GM21786 (cell line): Measurements from ENCODE around the gene ARHGEF16.

Source experiments
- ATAC-seq: cut with Tn5 transposase; IDR thresholded peaks from one replicate; pipeline ENCODE4 v1.9.1; 2021; ENCODE audit not compliant: unreplicated experiment

Gene ARHGEF16

DNA sequence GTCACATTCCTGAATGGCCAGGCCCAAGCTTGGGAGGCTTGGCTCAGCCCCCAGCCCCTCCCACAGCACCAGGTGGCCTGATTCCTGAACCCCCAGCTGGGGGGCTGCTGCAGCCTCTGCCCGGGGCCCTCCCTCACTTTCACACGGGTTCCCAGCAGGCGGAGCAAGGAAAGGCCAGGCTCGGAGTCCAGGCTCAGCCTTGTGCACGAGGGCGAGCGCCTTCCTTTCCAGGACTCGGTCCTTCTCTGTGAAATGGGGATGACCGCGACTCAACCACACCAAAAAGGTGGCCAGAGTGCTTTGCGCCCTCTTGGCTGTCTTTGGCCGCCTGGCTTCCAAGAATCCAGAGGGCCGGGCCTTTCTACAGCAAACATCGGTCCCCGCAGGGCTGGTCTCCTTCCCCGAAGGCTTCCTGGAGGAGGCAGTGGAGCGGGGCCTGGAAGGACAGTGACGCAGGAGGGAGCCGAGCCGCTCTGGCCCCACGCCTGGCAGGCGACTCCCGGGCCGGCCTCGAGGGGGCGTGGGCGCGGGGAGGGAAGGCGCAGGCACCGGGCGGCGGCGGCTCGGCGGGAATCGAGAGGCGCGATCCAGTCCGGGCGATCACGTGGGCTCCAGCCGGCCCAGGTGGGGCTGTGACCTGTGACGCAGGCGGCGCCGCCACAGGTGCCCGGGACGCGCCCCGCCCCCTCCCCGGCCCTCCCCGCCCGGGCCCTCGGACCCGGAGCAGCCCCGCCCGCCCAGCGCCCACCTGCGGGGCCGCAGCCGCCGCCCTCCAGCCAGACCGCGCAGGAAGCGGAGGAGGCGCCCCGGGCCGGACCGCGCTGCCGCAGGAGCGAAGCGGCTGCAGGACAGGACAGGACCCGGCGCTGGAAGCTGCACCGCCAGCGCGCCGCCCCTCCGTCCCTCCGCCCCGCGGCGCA lies at the start of gene ARHGEF16:
TSS of gene ARHGEF16 (plus strand) at position 775 of the 920 bp plus-strand sequence. CDS start 8,420 bp downstream, outside the sequence.
- ATAC-seq = no peak

DNA sequence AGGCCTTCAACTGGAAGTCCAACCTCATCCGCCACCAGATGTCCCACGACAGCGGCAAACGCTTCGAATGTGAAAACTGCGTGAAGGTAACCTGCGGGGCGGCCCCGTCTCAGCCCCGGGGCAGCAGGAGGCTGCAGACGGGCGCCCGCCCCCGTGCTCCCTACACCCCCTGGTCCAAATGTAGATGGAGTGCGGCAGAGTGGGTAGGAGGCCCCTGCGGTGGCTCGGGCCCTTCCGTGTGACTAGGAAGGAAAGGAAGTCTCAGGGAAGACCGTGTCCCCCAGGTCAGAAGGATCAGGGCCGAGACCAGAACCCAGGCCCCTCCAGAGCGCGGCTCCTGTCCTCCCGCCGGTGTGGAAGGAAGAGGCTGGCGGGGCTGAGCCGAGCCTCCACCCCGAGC lies 49.7 kb upstream of the ARHGEF16 start:
- ATAC-seq = no peak

DNA sequence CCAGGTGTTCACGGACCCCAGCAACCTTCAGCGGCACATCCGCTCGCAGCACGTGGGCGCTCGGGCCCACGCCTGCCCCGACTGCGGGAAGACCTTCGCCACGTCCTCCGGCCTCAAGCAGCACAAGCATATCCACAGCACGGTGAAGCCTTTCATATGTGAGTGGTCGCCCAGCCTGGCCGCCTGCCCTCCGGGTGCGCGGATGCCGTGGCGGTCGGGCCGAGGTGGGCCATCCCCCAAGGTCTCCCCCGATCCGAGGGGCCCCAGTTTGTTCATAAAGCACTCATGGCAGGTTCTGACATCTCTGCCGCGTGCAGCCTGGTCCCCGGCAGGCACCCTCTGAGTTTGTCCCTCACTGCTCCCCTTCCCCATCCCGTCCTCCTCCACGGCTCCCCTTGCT lies 49.0 kb upstream of the ARHGEF16 start:
- ATAC-seq = no peak

DNA sequence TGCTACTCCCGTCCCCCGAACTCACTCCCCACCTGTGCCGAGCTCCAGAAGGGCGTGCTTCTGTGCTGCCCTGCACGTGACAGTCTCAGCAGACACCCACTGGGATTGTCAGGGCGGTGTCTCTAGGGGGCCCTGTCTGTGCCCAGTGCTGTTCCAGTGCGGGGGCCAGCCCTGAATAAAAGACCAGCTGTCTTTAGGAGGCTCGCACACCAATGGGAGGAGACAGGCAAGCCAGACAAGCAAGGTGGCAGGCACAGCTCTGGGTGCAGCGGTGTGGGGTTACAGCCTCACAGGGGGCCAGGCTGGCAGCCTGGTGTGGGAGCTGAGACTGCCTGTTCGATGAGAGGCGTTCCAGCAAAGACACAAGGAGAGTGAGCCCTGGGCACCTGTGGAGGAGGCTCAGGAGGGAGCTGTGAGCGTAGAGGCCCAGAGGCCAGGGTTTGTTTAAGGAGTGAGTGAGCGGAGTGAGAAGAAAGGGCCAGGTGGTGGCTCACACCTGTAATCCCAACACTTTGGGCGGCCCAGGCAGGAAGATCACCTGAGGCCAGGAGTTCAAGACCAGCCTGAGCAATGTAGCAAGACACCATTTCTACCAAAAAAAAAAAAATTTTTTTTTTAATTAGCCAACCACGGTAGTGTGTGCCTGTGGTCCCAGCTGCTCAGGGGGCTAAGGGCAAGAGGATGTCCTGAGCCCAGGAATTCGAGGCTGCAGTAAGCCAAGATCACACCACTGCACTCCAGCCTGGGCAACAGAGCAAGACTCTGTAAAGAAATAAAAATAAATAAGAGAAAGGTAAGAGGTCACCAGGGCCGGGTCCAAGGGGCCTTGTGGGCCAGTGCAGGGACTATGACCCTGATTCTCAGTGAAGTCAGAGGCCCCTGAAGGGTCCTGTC lies 48.2 kb upstream of the ARHGEF16 start:
- ATAC-seq = no peak

DNA sequence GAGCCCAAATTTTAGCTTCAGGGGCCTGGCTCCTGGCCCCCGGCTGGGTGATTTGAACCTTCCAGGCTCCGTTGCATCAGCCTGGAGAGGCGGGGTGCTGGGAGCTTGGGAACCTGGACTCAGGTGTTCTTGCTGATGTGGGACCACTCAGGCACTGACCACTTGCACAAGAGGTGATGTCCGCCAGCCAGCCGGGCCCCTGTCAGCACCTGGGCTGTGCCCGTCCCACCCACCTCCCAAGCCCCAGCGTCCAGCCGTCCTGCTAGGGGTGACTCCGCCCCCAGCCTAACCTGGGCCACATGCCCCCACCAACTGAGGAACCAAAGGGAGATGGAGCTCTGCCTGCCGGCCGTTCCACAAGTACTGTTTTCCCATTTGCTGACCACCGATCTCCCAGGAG lies 47.4 kb upstream of the ARHGEF16 start:
- ATAC-seq = no peak

DNA sequence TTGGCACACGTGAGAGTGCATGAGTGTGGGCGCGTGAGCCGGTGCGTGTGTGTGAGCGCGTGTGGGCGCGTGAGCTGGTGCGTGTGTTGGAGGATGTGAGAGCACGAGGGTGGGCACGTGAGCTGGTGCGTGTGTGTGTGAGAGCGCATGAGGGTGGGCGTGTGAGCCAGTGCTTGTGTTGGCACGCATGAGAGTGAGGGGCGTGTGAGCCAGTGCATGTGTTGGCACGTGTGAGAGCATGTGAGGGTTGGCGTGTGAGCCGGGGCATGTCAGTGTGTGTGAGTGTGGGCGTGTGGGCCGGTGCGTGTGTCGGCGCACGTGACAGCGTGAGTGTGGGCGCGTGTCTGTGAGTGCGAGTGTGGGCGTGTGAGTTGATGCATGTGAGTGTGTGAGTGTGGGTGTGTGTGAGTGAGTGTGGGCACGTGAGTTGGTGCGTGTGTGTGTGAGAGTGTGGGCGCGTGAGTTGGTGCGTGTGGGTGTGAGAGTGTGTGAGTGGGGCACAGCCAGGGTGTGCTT lies 45.7 kb upstream of the ARHGEF16 start:
- ATAC-seq = no peak

DNA sequence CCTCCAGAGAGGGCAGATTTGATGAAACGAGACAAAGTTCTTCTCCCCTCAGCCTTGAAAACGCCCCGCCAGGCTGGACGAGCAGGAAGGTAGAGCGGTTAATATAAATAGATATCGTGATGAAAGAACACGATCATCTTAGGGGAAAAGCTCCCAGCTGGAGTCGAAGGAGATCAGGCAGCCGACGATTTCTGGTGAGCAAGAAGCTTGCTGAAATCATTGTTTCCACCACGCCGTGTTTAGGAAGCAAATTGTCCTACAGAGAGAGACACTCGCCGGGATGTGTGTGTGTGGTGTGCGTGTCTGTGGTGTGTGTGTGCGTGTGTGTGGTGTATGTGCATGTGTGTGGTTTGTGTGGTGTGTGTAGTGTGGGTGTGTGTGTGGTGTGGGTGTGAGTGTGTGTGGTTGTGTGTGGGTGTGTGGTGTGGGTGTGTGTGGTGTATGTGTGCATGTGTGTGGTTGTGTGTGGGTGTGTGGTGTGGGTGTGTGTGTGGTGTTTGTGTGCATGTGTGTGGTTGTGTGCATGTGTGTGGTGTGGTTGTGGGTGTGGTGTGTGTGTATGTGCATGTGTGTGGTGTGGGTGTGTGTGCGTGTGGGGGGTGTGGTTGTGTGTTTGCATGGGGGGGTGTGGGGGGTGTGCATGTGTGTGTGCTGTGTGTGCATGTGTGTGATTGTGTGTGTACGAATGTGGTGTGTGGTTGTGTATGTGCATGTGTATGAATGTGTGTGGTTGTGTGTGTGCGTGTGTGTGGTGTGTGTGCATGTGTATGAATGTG lies 44.9 kb upstream of the ARHGEF16 start:
- ATAC-seq = no peak

DNA sequence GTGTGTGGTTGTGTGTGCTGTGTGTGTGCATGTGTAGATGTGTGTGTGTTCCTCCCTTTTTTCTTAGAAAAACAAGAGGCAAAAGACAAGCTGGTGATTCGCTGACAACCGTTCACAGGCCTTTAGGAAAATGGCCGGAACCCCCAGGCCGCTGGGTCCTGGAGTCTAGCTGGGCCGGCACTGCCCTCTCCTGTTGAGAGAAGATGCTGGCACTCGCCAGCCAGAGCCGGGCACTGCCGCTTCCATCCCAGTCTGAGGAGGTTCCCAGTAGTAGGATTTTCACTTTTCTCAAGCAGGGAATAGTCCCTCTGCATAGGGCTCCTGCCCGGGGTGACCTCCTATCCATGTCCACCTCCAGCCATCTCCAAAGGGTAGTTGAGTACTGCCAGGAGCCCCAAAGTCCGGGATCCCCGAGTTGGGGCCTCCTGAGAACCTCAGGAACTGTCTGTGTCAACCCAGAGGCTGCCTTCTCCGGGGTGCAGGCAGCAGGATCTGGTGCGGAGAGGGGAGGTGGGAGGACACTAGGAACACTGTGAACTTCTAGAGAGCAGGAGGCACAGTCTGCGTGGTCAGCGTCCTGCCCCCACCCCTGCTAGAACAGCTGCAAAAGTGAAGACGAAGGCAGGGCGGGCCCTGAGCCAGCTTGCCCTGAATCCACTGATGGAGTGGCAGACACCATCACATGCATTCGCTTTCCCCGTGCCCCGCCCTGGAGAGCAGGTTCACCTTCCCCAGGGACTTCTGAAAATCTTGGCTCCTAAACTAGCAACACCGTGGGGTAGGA lies 44.1 kb upstream of the ARHGEF16 start:
- ATAC-seq = no peak

DNA sequence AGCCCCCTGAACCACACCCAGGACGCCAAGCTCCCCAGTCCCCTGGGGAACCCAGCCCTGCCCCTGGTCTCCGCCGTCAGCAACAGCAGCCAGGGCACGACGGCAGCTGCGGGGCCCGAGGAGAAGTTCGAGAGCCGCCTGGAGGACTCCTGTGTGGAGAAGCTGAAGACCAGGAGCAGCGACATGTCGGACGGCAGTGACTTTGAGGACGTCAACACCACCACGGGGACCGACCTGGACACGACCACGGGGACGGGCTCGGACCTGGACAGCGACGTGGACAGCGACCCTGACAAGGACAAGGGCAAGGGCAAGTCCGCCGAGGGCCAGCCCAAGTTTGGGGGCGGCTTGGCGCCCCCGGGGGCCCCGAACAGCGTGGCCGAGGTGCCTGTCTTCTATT lies 42.7 kb upstream of the ARHGEF16 start:
- ATAC-seq = no peak

DNA sequence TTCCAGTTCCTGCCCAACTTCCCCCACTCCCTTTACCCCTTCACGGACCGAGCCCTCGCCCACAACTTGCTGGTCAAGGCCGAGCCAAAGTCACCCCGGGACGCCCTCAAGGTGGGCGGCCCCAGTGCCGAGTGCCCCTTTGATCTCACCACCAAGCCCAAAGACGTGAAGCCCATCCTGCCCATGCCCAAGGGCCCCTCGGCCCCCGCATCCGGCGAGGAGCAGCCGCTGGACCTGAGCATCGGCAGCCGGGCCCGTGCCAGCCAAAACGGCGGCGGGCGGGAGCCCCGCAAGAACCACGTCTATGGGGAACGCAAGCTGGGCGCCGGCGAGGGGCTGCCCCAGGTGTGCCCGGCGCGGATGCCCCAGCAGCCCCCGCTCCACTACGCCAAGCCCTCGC lies 42.1 kb upstream of the ARHGEF16 start:
- ATAC-seq = no peak

DNA sequence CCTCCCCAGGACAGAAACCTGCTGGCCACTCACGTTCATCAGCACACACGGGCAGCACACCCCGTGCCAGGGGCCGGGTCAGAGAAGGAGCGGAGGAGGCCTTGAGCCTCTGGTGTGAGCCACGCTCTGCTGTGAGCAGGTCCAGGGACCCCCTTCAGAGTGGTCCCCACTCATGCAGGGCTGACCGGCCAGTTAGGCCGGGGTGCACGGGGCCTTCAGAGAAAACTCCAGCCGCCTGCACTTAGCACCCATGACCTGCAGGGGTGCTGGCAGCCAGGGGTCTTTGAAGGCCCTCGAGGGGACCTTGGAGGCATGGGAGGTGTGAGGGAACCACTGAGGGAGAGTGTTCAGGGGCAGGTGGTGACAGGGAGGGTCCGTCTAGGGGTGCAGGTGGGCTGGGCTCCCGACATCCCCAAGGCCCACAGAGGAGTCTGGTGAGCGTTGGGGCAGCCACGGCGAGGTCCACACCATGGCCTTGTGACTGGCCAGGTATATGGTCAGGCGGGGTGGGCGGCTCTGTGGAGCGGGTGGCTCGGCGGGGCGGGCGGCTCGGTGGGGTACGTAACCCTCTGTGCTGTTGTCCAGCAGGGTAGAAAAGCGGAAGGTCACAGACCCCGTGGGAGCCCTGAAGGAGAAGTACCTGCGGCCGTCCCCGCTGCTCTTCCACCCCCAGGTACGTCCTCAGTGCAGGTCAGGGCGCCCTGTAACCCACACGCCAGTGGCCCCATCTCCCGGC lies 40.3 kb upstream of the ARHGEF16 start:
- no peak for ATAC-seq

DNA sequence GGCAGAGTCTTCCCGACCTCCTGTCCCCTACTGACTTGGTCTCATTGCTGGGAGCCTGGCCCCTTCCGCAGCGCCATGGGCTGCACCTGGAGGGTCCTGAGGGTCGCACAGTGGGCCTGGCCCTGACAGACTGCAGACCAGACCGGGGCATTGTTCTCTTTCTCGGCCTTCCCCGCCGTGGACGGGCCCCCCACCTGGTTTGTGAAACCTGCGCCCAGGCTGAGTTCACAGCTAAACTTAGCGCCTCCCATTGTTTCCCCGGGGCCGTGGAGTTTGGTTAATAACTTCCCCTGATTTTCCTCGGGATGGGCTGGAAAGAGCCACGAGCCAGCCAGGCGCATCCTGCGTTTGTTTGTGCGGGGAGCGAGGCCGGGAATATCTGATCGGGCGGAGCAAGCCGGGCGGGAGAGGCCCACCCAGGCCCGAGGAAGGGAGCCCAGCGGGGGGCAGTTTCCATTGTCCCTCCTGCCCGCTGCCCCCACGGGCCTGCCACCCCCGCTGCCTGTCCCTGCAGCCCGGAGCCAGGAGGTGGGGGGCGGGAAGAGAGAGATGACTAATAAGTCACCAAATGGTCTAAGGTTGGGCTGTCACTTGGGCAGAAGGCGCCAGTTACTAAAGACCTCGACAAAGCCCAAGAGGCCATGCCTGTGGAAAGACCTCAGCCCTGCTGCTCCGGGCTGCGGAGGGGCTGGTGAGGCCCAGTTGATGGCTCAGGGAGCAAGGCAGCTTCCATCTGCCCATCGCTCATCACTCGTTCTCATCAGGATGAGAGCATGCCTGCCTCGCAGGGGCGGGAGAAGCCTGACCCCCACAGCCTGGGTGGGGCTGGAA lies 39.0 kb upstream of the ARHGEF16 start:
- no peak for ATAC-seq

DNA sequence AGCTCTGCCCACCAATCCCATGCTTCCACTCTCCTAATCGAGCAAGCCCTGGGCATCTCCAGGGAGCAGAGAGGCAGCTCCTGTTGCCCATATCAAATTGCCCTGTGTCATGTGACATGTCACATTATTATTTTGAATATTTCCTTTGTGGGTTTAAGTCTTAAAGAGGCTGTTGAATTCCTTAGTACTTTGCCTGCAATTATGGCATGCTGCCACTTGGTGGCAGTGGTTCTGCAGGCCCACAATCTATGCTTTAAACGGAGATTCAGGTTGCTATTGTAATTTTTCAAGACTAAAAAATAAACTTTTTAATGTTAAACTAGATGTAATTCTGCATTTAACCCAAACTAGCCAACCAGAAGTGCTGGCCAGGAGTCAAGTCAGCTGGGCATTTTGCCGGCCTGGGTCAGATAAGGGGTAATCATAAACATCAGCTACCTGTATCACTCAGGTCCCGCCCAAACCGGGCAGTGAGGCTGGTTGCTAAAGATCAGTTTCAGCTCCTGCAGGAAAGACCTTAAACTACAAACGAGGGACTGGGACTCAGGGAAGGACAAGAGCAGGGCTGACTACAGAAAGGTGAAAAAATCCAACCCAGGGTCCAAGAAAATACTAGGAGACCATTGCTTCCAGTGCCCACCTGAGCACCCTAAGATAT lies 37.3 kb upstream of the ARHGEF16 start:
- ATAC-seq = no peak

DNA sequence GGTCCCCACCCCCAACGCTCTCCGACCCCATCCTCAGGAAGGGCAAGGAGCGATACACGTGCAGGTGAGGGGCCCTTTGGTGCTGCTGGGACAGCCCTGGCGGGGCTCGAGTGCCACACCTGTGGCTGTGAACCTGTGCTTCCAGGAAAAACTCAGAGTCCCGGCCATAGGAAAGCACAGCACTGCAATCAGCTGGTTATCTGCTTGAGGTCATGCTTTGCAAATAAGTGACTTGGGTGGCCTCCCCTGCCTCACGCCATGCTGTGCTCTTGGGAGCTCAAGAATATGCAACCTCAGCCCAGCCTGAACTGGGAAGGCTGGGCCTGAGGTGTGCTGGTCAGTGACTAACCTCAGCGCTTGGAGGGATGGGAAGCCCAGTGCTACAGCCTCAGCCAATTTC lies 36.5 kb upstream of the ARHGEF16 start:
- no peak for ATAC-seq

DNA sequence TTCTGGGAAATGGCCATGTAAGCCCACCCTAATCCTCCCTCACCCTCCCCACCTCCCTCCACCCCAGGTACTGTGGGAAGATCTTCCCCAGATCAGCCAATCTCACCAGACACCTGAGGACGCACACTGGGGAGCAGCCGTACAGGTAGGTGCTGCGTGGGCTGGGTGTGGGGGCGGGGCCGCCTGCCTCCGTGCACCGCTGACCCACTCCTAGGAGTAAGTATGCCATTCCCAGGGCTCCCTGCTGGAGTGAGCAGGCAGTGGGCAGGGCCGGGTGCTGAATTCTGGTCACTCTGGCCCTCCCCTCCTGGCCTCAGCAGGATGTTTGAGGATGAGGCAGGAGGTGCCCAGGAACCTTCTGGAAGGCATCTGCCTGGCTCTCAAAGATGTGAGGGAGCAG lies 35.9 kb upstream of the ARHGEF16 start:
- ATAC-seq = no peak

DNA sequence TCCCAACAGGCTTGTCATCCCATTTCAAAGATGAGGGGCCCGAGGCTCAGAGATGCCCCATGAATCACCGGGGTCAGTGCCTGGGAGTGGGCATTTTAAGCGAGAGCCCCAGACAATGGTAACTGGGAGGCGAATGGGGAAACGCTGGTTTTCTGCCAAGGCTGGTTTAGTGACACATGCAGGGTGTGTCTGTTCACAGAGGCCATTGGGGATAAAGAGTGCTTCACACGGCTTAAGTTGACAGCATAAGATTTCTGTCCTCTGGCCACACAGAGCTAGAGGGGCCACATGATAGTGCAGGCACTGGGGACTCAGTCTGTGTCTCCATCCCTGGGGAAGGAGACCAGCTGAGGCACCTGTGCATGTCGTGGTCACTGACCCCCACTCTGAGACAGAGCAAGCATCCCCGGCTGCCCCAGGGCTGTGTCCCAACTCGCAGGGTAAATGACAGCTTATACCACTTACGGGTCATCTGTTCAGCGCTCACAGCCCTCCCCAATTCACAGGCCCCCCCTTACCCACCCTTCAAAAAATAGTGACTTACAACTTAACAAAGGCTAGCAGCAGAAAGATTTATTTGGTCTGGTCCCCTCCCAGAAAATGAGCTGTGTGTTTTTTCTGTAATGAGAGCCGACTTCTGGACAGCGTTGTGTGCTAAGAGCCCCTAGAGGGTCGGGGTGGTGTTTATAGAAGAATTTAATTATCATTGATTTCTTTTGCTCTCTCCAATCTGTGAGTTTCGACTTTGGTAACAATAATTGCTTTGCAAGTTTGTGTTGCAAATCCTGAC lies 34.9 kb upstream of the ARHGEF16 start:
- no peak for ATAC-seq

DNA sequence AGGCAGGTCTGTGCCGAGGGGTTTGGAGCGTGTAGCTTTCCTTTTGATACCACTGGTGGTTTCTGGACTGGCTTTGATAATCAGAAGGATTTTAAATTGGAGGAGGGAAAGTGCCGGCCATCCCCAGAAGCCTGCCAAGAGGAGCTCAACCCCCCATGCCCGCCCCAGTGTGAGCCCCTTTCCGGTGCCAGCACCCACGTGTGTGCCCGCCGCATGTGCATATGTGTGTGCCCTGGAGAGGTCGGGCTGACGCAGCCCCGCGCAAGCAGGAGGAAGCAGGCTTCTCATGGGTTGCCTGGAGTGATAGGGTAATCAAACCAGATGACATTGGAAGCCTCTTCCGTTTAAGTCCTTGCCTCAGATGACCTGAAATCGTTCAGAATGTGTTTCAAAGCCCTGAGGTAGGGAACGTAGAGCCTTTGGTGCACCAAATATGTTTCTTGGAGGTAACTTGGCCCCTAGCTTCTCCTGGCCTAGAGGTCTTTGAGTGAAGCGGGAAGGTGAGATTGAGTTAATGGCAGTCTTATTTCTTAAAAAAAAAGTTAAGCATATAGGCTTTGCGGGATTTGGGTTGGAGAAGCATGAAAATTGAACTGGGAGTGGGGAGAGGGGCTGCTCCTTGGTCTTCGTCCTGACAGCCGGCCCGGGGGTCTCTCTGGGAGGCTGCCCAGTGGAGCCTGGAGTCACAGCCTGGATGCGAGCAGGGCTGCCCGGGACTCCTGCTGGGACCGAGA lies 34.1 kb upstream of the ARHGEF16 start:
- no peak for ATAC-seq
